T-helper 17 cell (primary cell): ENCODE results near the gene SEC22C. TPM values are rescaled to one million over a fixed set of nuclear protein-coding genes. Genes with fewer than 3 reads are reported as not detected.

Experiments
- ATAC-seq: fragments of 150-1000 bp; cut with Tn5 transposase; 2 replicates; pipeline ENCODE4 v1.10.0; 2021; ENCODE audit warnings: mild to moderate bottlenecking, moderate library complexity
- DNase-seq, 3 donors: peaks; one replicate each; pipeline versions ENCODE4 v3.0.0 to v3.0.0-alpha.2; 2020 to 2021
- H3K9me3 ChIP-seq: one replicate; pipeline ENCODE4 v1.7.0; 2013; ENCODE audit warnings: low read length, mild to moderate bottlenecking; ENCODE audit not compliant: control insufficient read depth, poor library complexity, severe bottlenecking
- H3K27ac Mint-ChIP-seq: one replicate; pipeline ENCODE4 v1.8.0; 2022; ENCODE audit warnings: mild to moderate bottlenecking, moderate library complexity, mixed read lengths
- H3K27me3 Mint-ChIP-seq: one replicate; pipeline ENCODE4 v1.8.0; 2022; ENCODE audit warnings: mixed read lengths
- H3K36me3 Mint-ChIP-seq: one replicate; pipeline ENCODE4 v1.8.0; 2022; ENCODE audit warnings: low read depth, mixed read lengths
- H3K4me1 Mint-ChIP-seq: one replicate; pipeline ENCODE4 v1.8.0; 2022; ENCODE audit warnings: mild to moderate bottlenecking, mixed read lengths
- H3K4me3 Mint-ChIP-seq: one replicate; pipeline ENCODE4 v1.8.0; 2022; ENCODE audit warnings: mild to moderate bottlenecking, moderate library complexity, mixed read lengths
- total RNA-seq, 4 donors: library from RNA in 2 of 4; stranded (reverse) in 2 of 4; gene quantifications; one replicate each; pipeline ENCODE4 v1.2.3 and lab custom pipeline; 2022 to 2026

SEC22C gene
- total RNA-seq, 2 donors from 2014 or later: 83.2 to 84.5 TPM

DNA sequence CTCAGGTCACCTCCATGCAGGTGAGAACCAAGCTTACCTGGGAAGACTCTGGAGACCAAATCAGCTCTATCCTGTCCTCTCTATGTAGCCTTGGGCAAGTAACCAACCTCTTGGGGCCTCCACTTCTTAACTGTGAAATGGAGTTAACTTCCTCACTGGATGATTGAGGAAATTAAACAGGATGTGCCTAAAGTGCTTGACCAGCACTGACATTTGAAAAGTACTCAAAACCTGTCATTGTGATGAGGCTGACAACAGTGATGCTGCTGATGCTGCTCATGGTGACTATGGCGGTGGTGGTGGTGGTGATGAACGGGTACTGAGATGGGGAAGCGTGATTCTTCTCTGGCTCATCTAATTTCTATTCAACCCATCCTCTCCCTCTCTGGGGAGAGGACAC is 57.0 kb downstream of the SEC22C start:
- Mint-ChIP-seq H3K4me3 (no peak overlapping the region), H3K36me3 (peaks cover 10% of the 10 kb centered on the region), H3K27ac (peak overlapping the region; percentile 57), H3K27me3 (no peaks in the 10 kb centered on the region), H3K4me1 (peaks cover 59% of the 10 kb centered on the region)
- DNase-seq: no peak
- ATAC-seq: no peak
- H3K9me3 ChIP-seq: no peaks in the 10 kb centered on the region

DNA sequence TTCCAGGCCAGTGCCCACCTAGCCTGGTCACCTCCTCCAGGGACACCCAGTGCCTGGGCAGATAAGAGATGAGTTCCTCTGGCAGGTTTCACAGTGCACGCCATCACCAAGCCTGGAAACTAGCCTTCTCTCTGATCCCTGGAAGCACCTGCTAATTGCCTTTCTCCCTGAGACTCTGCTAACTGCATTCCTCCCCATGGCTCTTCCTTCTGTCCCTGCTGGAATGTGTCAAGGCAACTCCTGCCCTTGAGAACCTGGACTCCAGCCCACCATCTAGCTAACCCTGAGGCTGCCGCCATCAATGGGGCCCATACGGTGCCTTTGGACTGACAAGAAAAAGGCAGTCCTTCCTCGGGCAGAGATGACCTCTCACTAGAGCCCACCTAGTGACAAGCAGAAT is 60.9 kb downstream of the SEC22C start:
- ATAC-seq (no peak), DNase-seq (no peak)
- H3K9me3 ChIP-seq: no peaks in the 10 kb centered on the region
- peak overlapping the region; percentile 95 for H3K27ac Mint-ChIP-seq
- peak overlapping the region; percentile 81 for H3K4me3 Mint-ChIP-seq
- peaks cover 8% of the 10 kb centered on the region for H3K36me3 Mint-ChIP-seq
- H3K4me1 Mint-ChIP-seq: peaks cover 44% of the 10 kb centered on the region
- H3K27me3 Mint-ChIP-seq: no peaks in the 10 kb centered on the region

DNA sequence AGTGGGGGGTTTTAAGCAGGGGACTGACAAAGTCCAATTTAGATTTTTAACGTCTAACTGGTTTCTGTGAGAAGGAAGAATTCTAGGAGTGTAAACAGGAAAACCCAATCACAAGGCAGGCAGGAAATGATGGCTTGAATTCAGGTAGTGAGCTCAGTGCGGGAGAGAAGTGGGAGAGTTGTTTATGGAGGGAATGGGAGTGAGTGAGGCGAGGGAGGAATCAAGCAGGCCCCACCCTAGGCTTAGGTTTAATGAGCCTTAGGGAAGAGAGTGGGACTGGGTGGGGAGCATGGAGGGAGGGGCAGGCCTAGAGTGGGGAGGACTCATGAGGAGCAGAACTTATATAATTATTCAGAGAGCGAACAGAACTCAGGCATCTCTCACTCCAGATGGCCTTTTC is 61.4 kb downstream of the SEC22C start:
- peak overlapping the region; percentile 81 for H3K4me3 Mint-ChIP-seq
- no peaks in the 10 kb centered on the region for H3K27me3 Mint-ChIP-seq
- peak overlapping the region; percentile 95 for H3K27ac Mint-ChIP-seq
- H3K9me3 ChIP-seq: no peaks in the 10 kb centered on the region
- H3K36me3 Mint-ChIP-seq: peaks cover 12% of the 10 kb centered on the region
- DNase-seq (no peak), ATAC-seq (no peak)
- peaks cover 48% of the 10 kb centered on the region for H3K4me1 Mint-ChIP-seq

DNA sequence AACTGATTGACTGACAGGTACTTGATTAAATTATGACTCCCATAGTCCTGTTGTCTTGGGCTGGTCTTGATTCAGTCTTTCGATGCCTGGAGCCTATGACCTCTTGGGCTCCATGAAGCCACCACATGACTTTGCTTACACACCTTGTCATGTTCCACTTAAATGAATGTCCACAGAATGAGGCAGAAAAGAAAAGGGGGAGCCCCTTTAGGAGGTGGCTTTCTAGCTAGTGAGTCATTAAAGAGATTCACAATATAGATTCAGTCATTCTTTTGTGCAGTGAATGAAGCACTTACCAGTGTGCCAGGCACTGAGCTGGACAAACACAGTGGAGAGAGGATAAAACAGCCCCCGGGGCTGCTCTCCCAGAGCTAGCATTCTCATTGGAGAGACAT is 62.2 kb downstream of the SEC22C start:
- Mint-ChIP-seq H3K4me3 (peak overlapping the region; percentile 81), H3K27ac (peak overlapping the region; percentile 95), H3K36me3 (peaks cover 12% of the 10 kb centered on the region), H3K4me1 (peaks cover 47% of the 10 kb centered on the region), H3K27me3 (no peaks in the 10 kb centered on the region)
- ATAC-seq (peak; percentile 29), DNase-seq (no peak)
- H3K9me3 ChIP-seq: no peaks in the 10 kb centered on the region

DNA sequence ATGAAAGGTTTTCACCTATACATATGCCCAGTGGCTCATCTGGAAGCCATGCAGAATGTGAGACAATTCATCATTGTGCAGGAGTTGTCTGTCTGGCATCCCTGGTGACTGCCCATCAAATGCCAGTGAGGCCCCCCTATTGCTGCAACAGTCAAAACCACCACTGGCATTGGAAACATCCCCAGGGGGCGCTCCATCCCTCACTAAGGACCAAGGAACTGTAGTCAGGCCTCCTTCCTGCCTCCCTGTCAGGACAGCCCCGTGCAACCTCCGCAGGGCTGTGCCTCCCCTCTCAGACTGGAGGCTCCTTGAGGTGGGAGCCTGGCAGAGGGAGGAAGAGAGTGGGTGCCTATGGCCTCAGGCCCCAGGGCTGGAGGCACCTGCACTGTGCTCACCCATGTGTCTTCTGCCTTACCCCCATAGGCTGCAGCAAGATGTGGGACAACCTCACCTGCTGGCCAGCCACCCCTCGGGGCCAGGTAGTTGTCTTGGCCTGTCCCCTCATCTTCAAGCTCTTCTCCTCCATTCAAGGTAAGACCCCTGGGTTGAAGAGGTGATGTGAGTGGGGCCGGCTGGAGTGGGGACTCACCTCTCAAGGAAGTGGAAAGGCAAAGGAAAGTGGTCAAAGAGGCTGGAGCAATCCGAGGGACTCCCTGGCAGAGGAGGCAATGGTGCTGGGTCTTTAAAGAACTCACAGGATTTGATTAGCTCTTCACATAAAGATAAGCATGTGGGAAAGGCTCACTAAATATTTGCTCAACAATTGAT is 62.8 kb downstream of the SEC22C start:
- H3K4me1 Mint-ChIP-seq: peaks cover 45% of the 10 kb centered on the region
- peak; percentile 68 for ATAC-seq
- H3K36me3 Mint-ChIP-seq: peaks cover 12% of the 10 kb centered on the region
- H3K27ac Mint-ChIP-seq: peak overlapping the region; percentile 95
- no peaks in the 10 kb centered on the region for H3K9me3 ChIP-seq
- H3K27me3 Mint-ChIP-seq: no peaks in the 10 kb centered on the region
- peak; percentile 29 to 40 (median 36) for DNase-seq
- peak overlapping the region; percentile 81 for H3K4me3 Mint-ChIP-seq

DNA sequence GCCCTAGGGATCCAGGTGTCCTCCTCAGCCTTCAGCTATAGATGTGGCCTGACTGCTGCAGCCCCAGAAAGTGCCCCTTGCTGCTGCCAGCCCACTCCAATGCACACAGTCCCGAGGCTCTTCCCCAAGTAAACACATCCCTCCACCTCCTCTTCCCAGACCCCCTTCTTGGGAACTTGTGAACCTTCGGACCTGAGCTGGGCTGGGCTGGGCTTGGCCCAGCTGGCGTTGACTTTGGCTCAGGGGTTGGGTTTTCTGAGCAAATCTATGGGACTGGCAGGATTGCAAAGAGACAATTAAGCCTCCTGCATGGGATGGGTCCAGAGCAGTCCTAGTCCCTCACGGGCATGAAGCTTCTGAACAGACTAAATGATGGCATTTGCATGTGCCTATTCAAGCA is 64.7 kb downstream of the SEC22C start:
- peaks cover 42% of the 10 kb centered on the region for H3K4me1 Mint-ChIP-seq
- no peaks in the 10 kb centered on the region for H3K9me3 ChIP-seq
- H3K27ac Mint-ChIP-seq: peak overlapping the region; percentile 57
- peaks cover 6% of the 10 kb centered on the region for H3K36me3 Mint-ChIP-seq
- ATAC-seq (no peak), DNase-seq (no peak)
- H3K4me3 Mint-ChIP-seq: no peak overlapping the region
- no peaks in the 10 kb centered on the region for H3K27me3 Mint-ChIP-seq

DNA sequence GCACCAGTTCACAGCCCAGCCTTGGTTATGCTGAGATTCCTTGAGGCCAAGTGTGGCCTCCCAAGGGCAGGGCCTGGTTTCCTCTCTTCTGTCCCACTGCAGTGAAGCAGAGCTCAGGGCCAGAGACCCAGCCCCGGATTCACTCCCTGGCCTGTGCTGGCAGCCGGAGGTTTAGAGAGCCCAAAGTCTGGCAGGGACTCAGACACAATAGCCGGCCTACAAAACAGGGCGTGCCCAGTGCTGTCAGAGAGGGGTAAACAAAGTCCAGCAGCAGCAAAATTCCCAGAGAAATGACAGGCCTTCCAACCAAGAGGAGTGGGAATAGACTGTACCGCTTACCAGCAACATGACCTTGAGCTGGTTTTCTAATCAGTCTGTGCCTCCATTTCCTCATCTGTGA is 65.3 kb downstream of the SEC22C start:
- ATAC-seq: no peak
- Mint-ChIP-seq H3K36me3 (peaks cover 6% of the 10 kb centered on the region), H3K4me3 (no peak overlapping the region), H3K27ac (peak overlapping the region; percentile 72), H3K27me3 (no peaks in the 10 kb centered on the region), H3K4me1 (peaks cover 46% of the 10 kb centered on the region)
- no peaks in the 10 kb centered on the region for H3K9me3 ChIP-seq
- DNase-seq: no peak

DNA sequence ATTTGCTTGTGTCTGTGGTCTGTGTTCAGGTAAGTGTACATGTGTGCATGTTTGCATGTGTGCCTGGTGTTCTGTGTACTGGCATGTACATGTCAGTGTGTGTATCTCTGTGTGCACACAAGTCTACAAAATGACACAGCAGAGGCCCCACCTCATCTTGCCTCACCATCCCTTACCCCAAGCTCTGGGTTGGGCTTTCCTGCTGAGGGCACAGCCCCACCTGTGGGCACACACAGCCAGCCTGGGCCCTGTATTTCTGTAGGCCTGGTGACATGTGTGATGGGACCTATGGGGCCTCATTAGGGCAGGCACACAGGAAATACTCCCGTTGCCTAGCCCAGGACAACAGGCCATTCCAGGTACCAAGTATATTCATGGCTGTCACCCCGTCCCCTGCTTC is 65.8 kb downstream of the SEC22C start:
- peaks cover 46% of the 10 kb centered on the region for H3K4me1 Mint-ChIP-seq

DNA sequence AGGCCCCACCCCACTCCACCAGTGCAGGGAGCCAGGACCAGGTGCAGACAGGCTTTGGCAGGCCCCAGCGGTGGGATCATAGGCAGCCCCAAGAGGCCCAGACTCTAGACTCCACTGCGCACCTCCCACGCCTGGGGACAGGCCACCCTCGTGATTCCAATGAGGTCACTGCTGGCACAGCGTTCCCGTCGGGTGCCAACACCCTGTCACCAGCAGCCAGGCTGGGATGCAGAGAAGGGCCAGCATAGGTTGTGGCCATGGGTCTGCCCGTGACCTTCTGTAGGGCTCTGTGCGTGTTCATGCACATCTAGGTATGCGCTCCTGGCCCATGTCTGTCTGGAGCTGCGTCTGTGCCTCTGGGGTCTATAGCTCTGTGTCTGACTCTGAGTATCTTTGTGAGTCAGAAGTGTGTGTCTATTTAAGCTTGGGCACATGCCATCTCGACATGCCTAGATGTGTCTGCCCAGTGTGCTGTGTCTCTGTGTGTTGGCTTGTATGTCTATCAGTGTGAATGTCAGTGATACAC is 66.3 kb downstream of the SEC22C start:
- Mint-ChIP-seq H3K36me3 (peaks cover 6% of the 10 kb centered on the region), H3K4me1 (peaks cover 44% of the 10 kb centered on the region), H3K27ac (peak overlapping the region; percentile 72), H3K4me3 (peak overlapping the region; percentile 55), H3K27me3 (no peaks in the 10 kb centered on the region)
- no peak for DNase-seq
- H3K9me3 ChIP-seq: no peaks in the 10 kb centered on the region
- no peak for ATAC-seq

More for the DNA sequence above, 65.8 kb downstream of the SEC22C start:
- Mint-ChIP-seq H3K27me3 (no peaks in the 10 kb centered on the region), H3K27ac (peak overlapping the region; percentile 72), H3K36me3 (peaks cover 6% of the 10 kb centered on the region), H3K4me3 (no peak overlapping the region)
- no peak for ATAC-seq
- H3K9me3 ChIP-seq: no peaks in the 10 kb centered on the region
- DNase-seq: no peak

DNA sequence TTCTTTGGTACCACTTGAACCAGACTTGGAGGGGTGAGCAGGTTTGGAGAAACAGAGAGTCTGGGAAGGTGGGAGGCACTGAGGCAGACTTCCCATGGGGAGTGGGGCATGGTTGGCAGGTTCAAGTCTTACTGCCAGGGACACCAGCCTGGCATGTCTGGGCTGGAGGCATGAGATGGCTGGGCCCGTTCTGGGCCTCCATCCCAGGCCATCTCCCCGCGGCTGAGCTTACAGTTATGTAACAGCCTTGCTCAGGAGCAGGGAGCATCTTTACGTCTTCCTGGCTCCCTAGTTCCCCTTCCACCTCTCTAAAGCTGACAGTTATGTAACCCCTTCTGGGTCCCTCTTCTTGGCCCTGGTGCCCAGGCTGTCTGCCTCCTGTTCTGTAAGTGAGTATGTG is 66.9 kb downstream of the SEC22C start:
- Mint-ChIP-seq H3K4me1 (peaks cover 42% of the 10 kb centered on the region), H3K4me3 (peak overlapping the region; percentile 55), H3K36me3 (peaks cover 4% of the 10 kb centered on the region), H3K27ac (peak overlapping the region; percentile 70), H3K27me3 (no peaks in the 10 kb centered on the region)
- no peaks in the 10 kb centered on the region for H3K9me3 ChIP-seq
- DNase-seq (no peak), ATAC-seq (no peak)

DNA sequence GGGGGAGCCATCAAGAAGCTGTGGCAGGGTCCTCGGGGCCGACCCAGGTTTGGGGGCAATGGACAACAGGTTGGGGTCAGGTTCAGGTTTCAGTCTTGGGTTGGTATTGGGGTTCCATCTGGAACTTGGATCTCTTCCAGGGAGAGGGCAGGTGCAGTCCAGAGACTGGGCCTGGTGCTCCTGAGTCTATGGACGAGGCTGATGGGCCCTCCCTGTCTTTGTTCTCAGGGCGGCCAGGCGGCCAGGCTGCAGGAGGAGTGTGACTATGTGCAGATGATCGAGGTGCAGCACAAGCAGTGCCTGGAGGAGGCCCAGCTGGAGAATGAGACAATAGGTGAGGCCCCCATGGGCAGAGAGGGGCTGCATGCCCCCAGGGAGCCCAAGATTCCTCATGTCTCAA is 68.2 kb downstream of the SEC22C start:
- H3K9me3 ChIP-seq: no peaks in the 10 kb centered on the region
- Mint-ChIP-seq H3K4me1 (peaks cover 47% of the 10 kb centered on the region), H3K4me3 (no peak overlapping the region), H3K27ac (no peak overlapping the region), H3K36me3 (peaks cover 4% of the 10 kb centered on the region), H3K27me3 (no peaks in the 10 kb centered on the region)
- ATAC-seq (no peak), DNase-seq (no peak)

DNA sequence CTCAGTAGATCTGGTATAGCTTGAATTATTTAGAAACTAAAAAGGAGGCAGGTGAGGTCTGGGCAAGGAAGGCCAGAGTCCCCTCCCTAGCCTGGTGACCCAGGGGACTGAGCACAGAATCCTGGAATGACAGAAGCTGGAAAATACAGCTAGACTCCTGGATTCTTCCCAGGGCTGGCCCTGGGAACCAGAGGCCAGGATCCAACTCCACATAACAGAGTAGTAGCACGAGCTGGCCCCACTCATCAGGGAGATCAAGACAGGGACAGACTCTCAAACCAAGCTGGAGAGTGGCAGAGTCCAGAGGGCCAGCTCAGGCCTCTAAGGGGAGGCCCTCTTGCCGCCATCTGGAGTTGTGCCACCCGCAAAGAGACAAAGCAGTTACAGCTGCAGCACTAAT is 68.6 kb downstream of the SEC22C start:
- no peak for ATAC-seq
- Mint-ChIP-seq H3K4me3 (no peak overlapping the region), H3K4me1 (peaks cover 48% of the 10 kb centered on the region), H3K27me3 (no peaks in the 10 kb centered on the region), H3K27ac (peak overlapping the region; percentile 53), H3K36me3 (peaks cover 4% of the 10 kb centered on the region)
- H3K9me3 ChIP-seq: no peaks in the 10 kb centered on the region
- DNase-seq: no peak

DNA sequence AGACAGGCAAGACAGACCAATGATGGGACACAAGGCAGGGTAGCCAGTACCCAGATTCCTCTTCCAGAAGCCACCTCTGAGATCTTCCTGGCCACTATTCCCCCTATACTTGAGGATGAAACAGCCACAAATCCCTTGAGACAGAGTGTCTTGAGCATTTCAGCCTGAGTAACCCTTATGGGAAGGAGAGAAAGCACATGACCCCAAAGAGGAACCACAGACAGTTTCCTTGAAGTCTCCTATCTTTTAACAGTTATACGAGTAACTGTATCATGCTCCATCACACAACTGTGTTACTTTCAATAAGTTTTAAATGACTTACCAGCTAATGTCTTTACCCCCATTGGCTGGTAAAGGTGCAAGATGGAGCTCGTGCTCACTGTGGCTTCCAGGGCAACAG is 70.0 kb downstream of the SEC22C start:
- Mint-ChIP-seq H3K4me3 (no peak overlapping the region), H3K4me1 (peaks cover 58% of the 10 kb centered on the region), H3K27me3 (no peaks in the 10 kb centered on the region), H3K36me3 (peaks cover 4% of the 10 kb centered on the region), H3K27ac (peak overlapping the region; percentile 71)
- no peaks in the 10 kb centered on the region for H3K9me3 ChIP-seq
- DNase-seq (no peak), ATAC-seq (no peak)

DNA sequence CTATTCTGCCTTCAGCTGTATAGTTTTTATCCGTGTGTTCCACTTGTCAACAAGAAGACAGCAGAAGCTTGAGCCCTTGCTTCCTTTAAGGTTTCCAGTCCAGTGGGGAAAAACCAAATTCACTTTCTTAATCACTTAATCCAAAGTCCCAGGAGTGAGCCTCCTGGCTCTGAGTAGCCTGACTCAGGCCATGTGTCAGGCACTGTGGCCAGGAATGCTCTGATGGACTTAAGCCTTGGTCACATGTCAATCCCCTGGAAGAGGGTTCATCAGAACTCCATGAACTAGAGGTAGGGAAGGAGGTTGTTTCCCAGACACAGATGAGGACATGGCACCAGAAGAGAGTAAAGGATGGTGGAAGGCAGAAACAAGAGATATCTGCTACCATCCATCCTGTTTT is 70.6 kb downstream of the SEC22C start:
- no peaks in the 10 kb centered on the region for H3K9me3 ChIP-seq
- peaks cover 58% of the 10 kb centered on the region for H3K4me1 Mint-ChIP-seq
- ATAC-seq (no peak), DNase-seq (no peak)
- no peaks in the 10 kb centered on the region for H3K27me3 Mint-ChIP-seq
- H3K27ac Mint-ChIP-seq: peak overlapping the region; percentile 71
- peaks cover 4% of the 10 kb centered on the region for H3K36me3 Mint-ChIP-seq
- no peak overlapping the region for H3K4me3 Mint-ChIP-seq
